Right lobe of liver (tissue), 4 donors: ENCODE data around the gene TSR2.

Experiments
- POLR2A ChIP-seq: fragments of 450-650 bp; IDR thresholded peaks from one replicate; pipeline ENCODE4 v1.6.1; 2017; ENCODE audit warnings: antibody characterized with exemption, mild to moderate bottlenecking
- TF ChIP-seq, protein P1 (sequence below), 4 donors: fragments of 200-600 bp in 3 of 4; fragments of 450-650 bp in 1 of 4; IDR thresholded peaks; one replicate each; pipeline versions ENCODE4 v1.5.1 to v1.8.0; 2016 to 2022; ENCODE audit warnings: antibody characterized with exemption in 4 of 4, mild to moderate bottlenecking in 2 of 4
- donor health status: DM: no; HTN: no; CAD: no.
- donor health status: DM: no; HTN: no; CAD: no.
- donor health status: DM: no; HTN: yes; CAD: no.

DNA sequence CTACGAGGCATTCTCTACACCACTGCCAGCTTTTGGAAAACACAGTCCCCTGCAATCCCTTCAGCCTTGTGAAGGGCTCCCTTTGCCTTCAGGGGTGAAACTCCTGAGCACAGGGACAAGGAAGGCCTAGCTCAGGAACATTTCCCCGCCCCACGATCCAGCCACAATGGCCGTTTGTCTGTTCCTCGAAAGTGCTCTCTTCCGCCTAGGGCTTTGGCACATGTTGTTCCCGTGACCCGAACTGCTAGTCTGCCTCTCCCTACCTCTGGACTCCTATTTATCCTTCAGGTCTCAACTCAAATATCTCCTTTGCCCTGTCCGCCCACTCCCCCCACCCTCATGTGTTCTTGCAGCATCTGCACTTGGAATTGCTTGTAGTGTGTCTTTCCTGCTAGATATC, 43.7 kb downstream of the TSR2 start:
- no peak for TF ChIP-seq POLR2A
- TF ChIP-seq, protein P1, sequence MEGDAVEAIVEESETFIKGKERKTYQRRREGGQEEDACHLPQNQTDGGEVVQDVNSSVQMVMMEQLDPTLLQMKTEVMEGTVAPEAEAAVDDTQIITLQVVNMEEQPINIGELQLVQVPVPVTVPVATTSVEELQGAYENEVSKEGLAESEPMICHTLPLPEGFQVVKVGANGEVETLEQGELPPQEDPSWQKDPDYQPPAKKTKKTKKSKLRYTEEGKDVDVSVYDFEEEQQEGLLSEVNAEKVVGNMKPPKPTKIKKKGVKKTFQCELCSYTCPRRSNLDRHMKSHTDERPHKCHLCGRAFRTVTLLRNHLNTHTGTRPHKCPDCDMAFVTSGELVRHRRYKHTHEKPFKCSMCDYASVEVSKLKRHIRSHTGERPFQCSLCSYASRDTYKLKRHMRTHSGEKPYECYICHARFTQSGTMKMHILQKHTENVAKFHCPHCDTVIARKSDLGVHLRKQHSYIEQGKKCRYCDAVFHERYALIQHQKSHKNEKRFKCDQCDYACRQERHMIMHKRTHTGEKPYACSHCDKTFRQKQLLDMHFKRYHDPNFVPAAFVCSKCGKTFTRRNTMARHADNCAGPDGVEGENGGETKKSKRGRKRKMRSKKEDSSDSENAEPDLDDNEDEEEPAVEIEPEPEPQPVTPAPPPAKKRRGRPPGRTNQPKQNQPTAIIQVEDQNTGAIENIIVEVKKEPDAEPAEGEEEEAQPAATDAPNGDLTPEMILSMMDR (IDR thresholded peaks at IDR 0.05), result no peak
